Heart right ventricle (tissue), 16 donors: ENCODE measurements around the gene GAL3ST2. TPM values are rescaled to one million over a fixed set of nuclear protein-coding genes. Genes with fewer than 3 reads are reported as not detected.
A peak's percentile ranks its signal among the peaks of the same experiment; 100 is the strongest.

Experiments used
- ATAC-seq, 8 donors: fragments of 200-7000 bp; cut with Tn5 transposase; one replicate each; pipeline ENCODE4 v1.9.1; 2020; ENCODE audit warnings: mild to moderate bottlenecking in 8 of 8, moderate library complexity in 8 of 8, moderate number of reproducible peaks in 1 of 8
- DNase-seq, 2 donors: peaks; one replicate each; pipeline ENCODE4 v3.0.0-alpha.2; 2020
- H3K27ac ChIP-seq, 10 donors: fragments of 200-600 bp; sonication (generic) in 2 of 10; one replicate each; pipeline versions ENCODE4 v1.5.0 to v1.8.0; 2020 to 2022; ENCODE audit warnings: mild to moderate bottlenecking in 3 of 10
- H3K27me3 ChIP-seq, 7 donors: fragments of 200-600 bp; one replicate each; pipeline ENCODE4 v1.8.0; 2021 to 2022; ENCODE audit warnings: mild to moderate bottlenecking in 2 of 7
- H3K36me3 ChIP-seq, 9 donors: fragments of 200-600 bp; sonication (generic) in 1 of 9; one replicate each; pipeline versions ENCODE4 v1.5.0 to v1.8.0; 2020 to 2022; ENCODE audit warnings: mild to moderate bottlenecking in 2 of 9
- H3K4me1 ChIP-seq, 9 donors: fragments of 200-600 bp; sonication (generic) in 1 of 9; one replicate each; pipeline versions ENCODE4 v1.5.0 to v1.8.0; 2020 to 2022; ENCODE audit warnings: mild to moderate bottlenecking in 4 of 9
- H3K4me3 ChIP-seq, 10 donors: fragments of 200-600 bp; sonication (generic) in 2 of 10; one replicate each; pipeline versions ENCODE4 v1.5.0 to v1.8.0; 2020 to 2022; ENCODE audit warnings: mild to moderate bottlenecking in 7 of 10, moderate library complexity in 2 of 10
- H3K9me3 ChIP-seq, 11 donors: fragments of 200-600 bp in 10 of 11; sonication (generic) in 2 of 11; one replicate each; pipeline versions ENCODE4 v1.5.0 to v1.8.0; 2013 to 2022; ENCODE audit warnings: mild to moderate bottlenecking in 2 of 11, control low read depth in 1 of 11, moderate library complexity in 1 of 11
- CTCF ChIP-seq, 9 donors: fragments of 200-600 bp; sonication (generic) in 2 of 9; IDR thresholded peaks; one replicate each; pipeline versions ENCODE4 v1.5.0 to v1.8.0; 2021 to 2022; ENCODE audit warnings: antibody characterized with exemption in 9 of 9, mild to moderate bottlenecking in 5 of 9, moderate library complexity in 1 of 9
- WGBS, 2 donors: extraction: QIAGEN DNeasy Blood & Tissue Kit; methylation state at CpG; one replicate each; pipeline ENCODE4 v1.1.7; 2013; ENCODE audit warnings: inconsistent platforms in 1 of 2; 5-methylcytosine and 5-hydroxymethylcytosine counted together
- intact Hi-C, 10 donors: fragments of 100-400 bp; cut with DNase I; formaldehyde crosslinking; loops; one replicate each; pipeline versions ENCODE4 v1.11.1 to v1.14.2; 2022
- polyA plus RNA-seq, 2 donors: library from polyadenylated mRNA; stranded (reverse); fragments of 200-250 nt; gene quantifications; one replicate each; pipeline ENCODE4 v1.2.3, GENCODE V29; 2013
- total RNA-seq, 10 donors: library from RNA; stranded (reverse); fragmentation: NEBNext Ultra II Directional in 3 of 10; extraction: Animal tissue kit (Norgen Biotek cat#: 25700) in 3 of 10; gene quantifications; one replicate each; pipeline versions ENCODE4 v1.2.1 to v1.2.4, GENCODE V29; 2021 to 2023
- donor health status: Arrhythmogenic right ventricular cardiomyopathy.
- donor health status: ischemic (EF 13 %, LVEDD 7.1; RV severe dilation, severe dysfunction).
- donor health status: healthy with polysubstance abuse.
- donor health status: DM: no; HTN: yes; CAD: no.
- donor health status: DM: no; HTN: no; CAD: no.
- donor health status: ischemic (EF 25% LVEDD 6.9; RV normal size, moderate dysfunction).
- donor health status: ischemic (EF 25% LVEDD 5.7; RV mildly dilated, moderate dysfunction).
- donor health status: healthy.
- donor health status: DM: yes; HTN: yes; CAD: no.
- donor health status: Ischemic cardiomyopathy.
- donor health status: ischemic (EF 35%, LVEDD 5.7; RV mildly dilated, moderate dysfunction).
- donor health status: nonischemic (EF 11% LVEDD 7.7; RV severe dilation, severe dysfunction).
- donor health status: DM: yes; HTN: yes; CAD: no.
- donor health status: PGD.
- donor health status: ischemic (EF 29% LVEDD 5.4; RV normal size, mild dysfunction).
- donor health status: nonischemic (EF 23%, LVEDD 6.1; RV moderate dilation, normal function).

Gene GAL3ST2
- total and polyA plus RNA-seq, 12 donors: 0.19 to 0.28 (median 0.23) TPM; not detected in 9

GRCh38 chr2:241734467-241735208, 42.0 kb upstream of the GAL3ST2 start, which contains the start of gene D2HGDH:
Gene D2HGDH, plus strand, starts transcription at chr2:241734630. Its CDS starts 595 bp downstream, at chr2:241735225.
- peaks cover 4 to 29% (median 16%) of the 10 kb centered on the region in 9 donors for H3K4me1 ChIP-seq
- peak; percentile 93 to 97 for DNase-seq
- H3K4me3 ChIP-seq: peak within 1 kb of the TSS; percentile 79 to 100 (median 92)
- peaks cover 0 to 12% (median 0%) of the 10 kb centered on the region in 9 donors for H3K36me3 ChIP-seq
- H3K27ac ChIP-seq: peak within 1 kb of the TSS; percentile 84 to 96 (median 94)
- H3K9me3 ChIP-seq: no peaks in the 10 kb centered on the region
- TF ChIP-seq CTCF (IDR thresholded peaks at IDR 0.05): no peak
- ATAC-seq: peak; percentile 91 to 97 (median 94)
- intact Hi-C loops: loop anchor here in 7 of 10 donors (1.0 to 10.0 kb wide), 8 partner anchors 32 to 880 kb away; partner anchors contain the start of genes DTYMK (in 1 of the 7), ING5 (in 1 of the 7), PDCD1 (in 1 of the 7) and STK25 (in 1 of the 7)
- 0% methylated on average over 76 to 97 of the region's 98 CpGs for WGBS, 2 donors
- H3K27me3 ChIP-seq: no peaks in the 10 kb centered on the region

GRCh38 chr2:241736111-241736510, 40.5 kb upstream of the GAL3ST2 start:
- Histone ChIP-seq H3K27me3 (no peaks in the 10 kb centered on the region), H3K36me3 (peaks cover 0 to 12% (median 0%) of the 10 kb centered on the region in 9 donors), H3K4me3 (peak overlapping the region in 1 of 10 donors; percentile 86), H3K27ac (peak overlapping the region in 2 of 10 donors; percentile 93 to 96), H3K9me3 (no peaks in the 10 kb centered on the region), H3K4me1 (peaks cover 4 to 26% (median 16%) of the 10 kb centered on the region in 9 donors)
- no peak for TF ChIP-seq CTCF (IDR thresholded peaks at IDR 0.05)
- ATAC-seq: no peak
- intact Hi-C loops: loop anchor here in 5 of 10 donors (5.0 to 10.0 kb wide), 5 partner anchors 51 to 881 kb away; partner anchors contain the start of genes DTYMK (in 1 of the 5) and PDCD1 (in 1 of the 5)
- no peak for DNase-seq
- WGBS, 2 donors: 85 to 88% methylated on average over 3 of the region's 3 CpGs

GRCh38 chr2:241738040-241738686, 38.5 kb upstream of the GAL3ST2 start:
- ATAC-seq: no peak
- intact Hi-C loops: loop anchor here in 5 of 10 donors (5.0 to 10.0 kb wide), 5 partner anchors 53 to 883 kb away; partner anchors contain the start of genes DTYMK (in 1 of the 5) and PDCD1 (in 1 of the 5)

More at GRCh38 chr2:241738040-241738686, 38.5 kb upstream of the GAL3ST2 start:
- H3K36me3 ChIP-seq: peaks cover 0 to 14% (median 0%) of the 10 kb centered on the region in 9 donors
- DNase-seq: no peak
- no peak overlapping the region for H3K27ac ChIP-seq
- no peaks in the 10 kb centered on the region for H3K27me3 ChIP-seq
- no peak overlapping the region for H3K4me3 ChIP-seq
- no peaks in the 10 kb centered on the region for H3K9me3 ChIP-seq
- H3K4me1 ChIP-seq: peaks cover 4 to 25% (median 16%) of the 10 kb centered on the region in 9 donors
- no peak for TF ChIP-seq CTCF (IDR thresholded peaks at IDR 0.05)
- 94 to 96% methylated on average over 17 of the region's 17 CpGs for WGBS, 2 donors
